HEK293 (cell line): ENCODE measurements around the gene HSD17B1.

Experiments used
- CTCF ChIA-PET: fragments of 350-600 bp; formaldehyde crosslinking; extraction: SDS; loops from one replicate; lab custom pipeline; 2021; ENCODE audit warnings: antibody characterized with exemption; lab: Yijun Ruan, JAX
- POLR2A ChIA-PET: fragments of 300-600 bp; formaldehyde crosslinking; extraction: SDS; loops from one replicate; lab custom pipeline; 2020; ENCODE audit warnings: antibody characterized with exemption, inconsistent platforms; lab: Yijun Ruan, JAX
- H3K27ac ChIP-seq: fragments of 200-500 bp; sonication (Bioruptor generic); 2 replicates; pipeline ENCODE4 v1.5.1; 2014; ENCODE audit warnings: low read depth, low read length, control low read depth, inconsistent platforms; ENCODE audit errors: extremely low read depth
- H3K36me3 ChIP-seq, 2 experiments: fragments of 200-500 bp in 1 of 2; sonication (Bioruptor generic) in 1 of 2; 1 replicate in 1 of 2; 2 replicates in 1 of 2; pipeline ENCODE4 v1.5.1; 2014 to 2017; ENCODE audit warnings: inconsistent platforms in 2 of 2, low read length in 2 of 2; ENCODE audit not compliant: control insufficient read depth in 2 of 2, insufficient read depth in 1 of 2
- H3K4me1 ChIP-seq: fragments of 200-500 bp; sonication (Bioruptor generic); 2 replicates; pipeline ENCODE4 v1.5.1; 2014; ENCODE audit warnings: mild to moderate bottlenecking, low read length, inconsistent platforms; ENCODE audit not compliant: control insufficient read depth, insufficient read depth
- H3K4me3 ChIP-seq: 2 replicates; pipeline ENCODE4 v1.5.1; 2011; ENCODE audit warnings: low read depth, mild to moderate bottlenecking, control low read depth, low read length, moderate library complexity
- H3K9me3 ChIP-seq: fragments of 200-500 bp; sonication (Bioruptor generic); 2 replicates; pipeline ENCODE4 v1.5.1; 2014; ENCODE audit warnings: low read depth, low read length, inconsistent platforms; ENCODE audit not compliant: control insufficient read depth, insufficient read depth
- CTCF ChIP-seq: fragments of 450-650 bp; formaldehyde crosslinking; IDR thresholded peaks from 2 replicates; pipeline ENCODE4 v1.5.1; 2016; ENCODE audit warnings: missing biosample characterization, missing genetic modification characterization
- GLIS1 ChIP-seq: fragments of 450-650 bp; formaldehyde crosslinking; IDR thresholded peaks from 2 replicates; pipeline ENCODE4 v1.5.1; 2016; ENCODE audit warnings: missing biosample characterization, missing genetic modification characterization
- PBX3 ChIP-seq: sonication (generic); formaldehyde crosslinking; IDR thresholded peaks from 2 replicates; pipeline ENCODE4 v1.8.1; 2022; ENCODE audit warnings: mild to moderate bottlenecking, moderate library complexity, missing genetic modification reagents
- PRDM10 ChIP-seq: fragments of 450-650 bp; formaldehyde crosslinking; IDR thresholded peaks from 2 replicates; pipeline ENCODE4 v1.5.1; 2016; ENCODE audit warnings: missing biosample characterization, missing genetic modification characterization
- SP7 ChIP-seq: fragments of 450-650 bp; formaldehyde crosslinking; IDR thresholded peaks from 2 replicates; pipeline ENCODE4 v1.5.1; 2016; ENCODE audit warnings: missing biosample characterization, missing genetic modification characterization
- ZBTB44 ChIP-seq: fragments of 450-650 bp; IDR thresholded peaks from 2 replicates; pipeline ENCODE4 v1.5.1; 2018; ENCODE audit warnings: missing biosample characterization, mild to moderate bottlenecking, missing genetic modification characterization
- ZNF19 ChIP-seq: fragments of 450-650 bp; formaldehyde crosslinking; IDR thresholded peaks from 2 replicates; pipeline ENCODE4; 2016; ENCODE audit warnings: missing biosample characterization, missing genetic modification characterization, low read depth
- ZNF302 ChIP-seq: fragments of 450-650 bp; formaldehyde crosslinking; IDR thresholded peaks from 2 replicates; pipeline ENCODE4 v1.5.1; 2016; ENCODE audit warnings: missing biosample characterization, missing genetic modification characterization, low read depth
- ZNF335 ChIP-seq: fragments of 450-650 bp; formaldehyde crosslinking; conservative IDR thresholded peaks from 2 replicates; pipeline ENCODE4 v1.5.1; 2016; ENCODE audit warnings: missing biosample characterization, missing genetic modification characterization
- ZNF449 ChIP-seq: fragments of 450-650 bp; formaldehyde crosslinking; IDR thresholded peaks from 2 replicates; pipeline ENCODE4 v1.5.1; 2017; ENCODE audit warnings: missing biosample characterization, mild to moderate bottlenecking, missing genetic modification characterization, moderate library complexity
- ZNF544 ChIP-seq: fragments of 450-650 bp; formaldehyde crosslinking; IDR thresholded peaks from 2 replicates; pipeline ENCODE4 v1.5.0; 2017; ENCODE audit warnings: missing biosample characterization, missing genetic modification characterization
- ZNF692 ChIP-seq: fragments of 450-650 bp; formaldehyde crosslinking; IDR thresholded peaks from 2 replicates; pipeline ENCODE4 v1.5.1; 2016; ENCODE audit warnings: missing biosample characterization, missing genetic modification characterization
- ZNF776 ChIP-seq: fragments of 450-650 bp; formaldehyde crosslinking; IDR thresholded peaks from 2 replicates; pipeline ENCODE4 v1.5.0; 2017; ENCODE audit warnings: missing biosample characterization, missing genetic modification characterization, borderline replicate concordance

Gene HSD17B1

GRCh38 chr17:42563143-42563509 is 10.4 kb downstream of the HSD17B1 start (continued):
- 0 out of 2 replicates have a peak, but pooled peaks have one; percentile 30 for TF ChIP-seq GLIS1 (tag by site-specific recombination)

- H3K9me3 ChIP-seq: no peaks in the 10 kb centered on the region
- peaks cover 0 to 44% of the 10 kb centered on the region in 2 experiments; a peak in 1 of 3 replicates for H3K36me3 ChIP-seq
- H3K4me1 ChIP-seq: peaks cover 10% of the 10 kb centered on the region; the same call in 1 of the 2 replicates
- no peak for TF ChIP-seq ZNF302
- TF ChIP-seq ZNF335: peak; percentile 87
- peak; percentile 61 for TF ChIP-seq PRDM10 (tag by site-specific recombination)
- TF ChIP-seq ZNF692: no peak
- TF ChIP-seq ZNF544 (tag by site-specific recombination): no peak
- no peak for TF ChIP-seq ZNF776 (tag by site-specific recombination)
- no peak for TF ChIP-seq ZNF449
- no peak for TF ChIP-seq SP7
- TF ChIP-seq PBX3 (CRISPR knock-in tag): no peak
- TF ChIP-seq GLIS1 (tag by site-specific recombination): peak; percentile 1; the same call in 1 of the 2 replicates
- no peak for TF ChIP-seq CTCF (tag by site-specific recombination)
- TF ChIP-seq ZNF19 (tag by site-specific recombination): no peak
- TF ChIP-seq, all 188 proteins: peak for 3
- ChIA-PET POLR2A (interaction anchor here (0.8 kb wide), 1 partner anchor 9 kb away, joined by 5 read pairs; no protein-coding TSS in a partner anchor), CTCF (interaction anchor here (0.9 to 1.1 kb wide), 3 partner anchors 12 to 434 kb away, joined by 3 read pairs; partner anchors contain the start of gene RPL27)
- Histone ChIP-seq H3K4me3 (no peak overlapping the region), H3K27ac (no peak overlapping the region)
These were observed 10.8 kb downstream of the HSD17B1 start for GRCh38 chr17:42563543-42563942.

- Histone ChIP-seq H3K36me3 (peaks cover 0 to 48% of the 10 kb centered on the region in 2 experiments; a peak in 1 of 3 replicates), H3K27ac (no peak overlapping the region), H3K4me3 (no peak overlapping the region), H3K9me3 (no peaks in the 10 kb centered on the region), H3K4me1 (peaks cover 10% of the 10 kb centered on the region; the same call in 1 of the 2 replicates)
- POLR2A ChIA-PET: interaction anchor here (2.6 to 4.8 kb wide), 2 partner anchors 9 to 14 kb away, joined by 10 to 48 read pairs; partner anchors contain the start of gene PSMC3IP
- CTCF ChIA-PET: interaction anchor here (1.0 to 1.5 kb wide), 3 partner anchors 11 to 434 kb away, joined by 3 to 5 read pairs (median 3); partner anchors contain the start of gene RPL27
- TF ChIP-seq ZNF335 (0 out of 2 replicates have a peak, but pooled peaks have one; percentile 1), ZBTB44 (tag by site-specific recombination) (no peak)
These were observed 11.2 kb downstream of the HSD17B1 start for GRCh38 chr17:42563950-42564349.
